KBM-7 (cell line): Measurements from ENCODE around the gene GBP3.
A peak's percentile ranks its signal among the peaks of the same experiment; 100 is the strongest.
"Not testable (repeated sequence)": the region's sequence is repeated elsewhere in the genome, so short reads cannot be mapped to it uniquely, and the experiment has no call there.

Experiments
- DNase-seq: peaks from one replicate; pipeline ENCODE4 v3.0.0-alpha.2; 2015
- in situ Hi-C: fragments of 300-500 bp; cut with MboI; formaldehyde crosslinking; loops from 2 replicates; pipeline ENCODE4 v1.14.3; 2020; ENCODE audit warnings: low sequenced_read_pairs, low pct_unique_long_range_greater_than_20kb, mixed read lengths

Gene GBP3, protein sequence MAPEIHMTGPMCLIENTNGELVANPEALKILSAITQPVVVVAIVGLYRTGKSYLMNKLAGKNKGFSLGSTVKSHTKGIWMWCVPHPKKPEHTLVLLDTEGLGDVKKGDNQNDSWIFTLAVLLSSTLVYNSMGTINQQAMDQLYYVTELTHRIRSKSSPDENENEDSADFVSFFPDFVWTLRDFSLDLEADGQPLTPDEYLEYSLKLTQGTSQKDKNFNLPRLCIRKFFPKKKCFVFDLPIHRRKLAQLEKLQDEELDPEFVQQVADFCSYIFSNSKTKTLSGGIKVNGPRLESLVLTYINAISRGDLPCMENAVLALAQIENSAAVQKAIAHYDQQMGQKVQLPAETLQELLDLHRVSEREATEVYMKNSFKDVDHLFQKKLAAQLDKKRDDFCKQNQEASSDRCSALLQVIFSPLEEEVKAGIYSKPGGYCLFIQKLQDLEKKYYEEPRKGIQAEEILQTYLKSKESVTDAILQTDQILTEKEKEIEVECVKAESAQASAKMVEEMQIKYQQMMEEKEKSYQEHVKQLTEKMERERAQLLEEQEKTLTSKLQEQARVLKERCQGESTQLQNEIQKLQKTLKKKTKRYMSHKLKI

DNA sequence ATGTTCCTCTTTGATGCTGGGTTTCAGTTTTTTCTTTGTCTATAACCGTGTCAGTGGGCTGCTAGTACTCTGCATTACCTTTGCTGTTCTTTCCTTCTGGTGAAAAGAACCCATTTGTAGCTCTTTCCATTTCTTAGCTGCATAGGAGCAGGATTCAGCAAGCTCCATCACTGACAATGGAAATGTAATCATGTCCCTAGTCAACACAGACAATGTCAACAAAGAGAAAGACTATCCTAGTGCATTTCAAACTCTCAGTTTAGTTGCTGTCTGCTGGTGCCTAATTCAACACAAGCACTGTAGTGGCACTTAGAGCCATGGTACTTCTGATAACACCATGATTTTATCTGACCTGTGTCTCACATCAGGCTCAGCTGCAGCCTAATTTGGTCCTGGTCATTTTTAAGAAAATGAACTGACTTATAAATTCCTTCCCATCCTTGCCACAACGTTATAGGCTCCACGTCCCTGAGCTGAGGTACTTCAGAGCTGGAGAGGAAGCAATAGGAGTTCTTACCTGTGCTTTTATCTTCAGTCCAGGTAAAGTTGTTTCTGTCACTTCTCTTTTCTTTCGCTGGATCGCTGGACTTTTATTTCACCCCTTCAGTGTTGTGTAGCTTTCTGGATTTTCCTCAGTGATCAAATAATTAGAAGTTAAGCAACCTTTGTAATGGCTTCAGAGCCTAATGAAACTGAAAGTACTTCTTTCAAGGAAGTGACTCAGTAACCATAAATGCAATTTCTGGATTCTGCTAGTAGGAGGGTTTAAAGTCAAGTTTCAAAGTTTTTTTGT lies at the start of gene GBP3:
GBP3 (minus strand) TSS at position 700 of the 793 bp plus-strand sequence. CDS start 2,145 bp downstream, outside the sequence.
- peak; percentile 42 for DNase-seq
- in situ Hi-C loops: loop anchor here (25.0 kb wide), 2 partner anchors 340 to 590 kb away; partner anchors contain the start of gene GBP6

DNA sequence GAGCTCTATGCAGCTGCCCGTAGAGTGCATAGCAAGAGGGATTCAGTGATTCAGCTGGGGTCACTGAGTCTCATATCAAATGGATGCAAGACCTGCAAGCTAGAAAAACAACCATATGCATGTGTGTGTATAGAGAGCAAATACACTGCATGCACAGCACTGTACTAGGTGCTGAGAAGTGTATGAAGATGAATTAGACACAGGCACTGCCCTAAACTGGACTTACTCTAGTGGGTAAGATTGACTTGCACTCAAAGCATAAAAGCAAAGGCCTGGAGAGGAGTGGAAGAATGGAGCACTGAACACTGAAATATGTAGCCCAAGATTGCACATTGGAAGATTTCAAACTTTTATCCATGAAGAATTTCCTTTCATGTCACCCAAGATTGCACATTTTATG lies 47.8 kb upstream of the GBP3 start:
- no peak for DNase-seq
- in situ Hi-C loops: no loop called here

DNA sequence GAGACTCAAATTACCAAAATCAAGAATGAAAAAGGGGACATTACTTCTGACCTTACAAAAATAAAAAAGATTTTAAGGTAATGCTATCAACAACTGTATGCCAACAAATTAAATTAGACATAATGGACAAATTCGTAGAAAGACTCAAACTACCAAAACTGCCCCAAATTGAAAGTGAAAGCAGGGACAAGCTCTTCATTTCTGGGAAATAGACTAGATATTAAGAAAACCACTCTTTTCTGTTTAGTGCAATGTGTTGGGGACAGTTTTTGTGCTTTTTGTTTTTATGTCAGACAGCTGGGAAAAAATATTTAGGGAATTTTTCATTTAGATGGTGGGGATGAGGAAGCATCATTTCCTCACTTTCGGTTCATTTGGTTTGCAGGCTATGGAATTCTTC lies 47.3 kb upstream of the GBP3 start:
- in situ Hi-C loops: no loop called here
- no peak for DNase-seq

DNA sequence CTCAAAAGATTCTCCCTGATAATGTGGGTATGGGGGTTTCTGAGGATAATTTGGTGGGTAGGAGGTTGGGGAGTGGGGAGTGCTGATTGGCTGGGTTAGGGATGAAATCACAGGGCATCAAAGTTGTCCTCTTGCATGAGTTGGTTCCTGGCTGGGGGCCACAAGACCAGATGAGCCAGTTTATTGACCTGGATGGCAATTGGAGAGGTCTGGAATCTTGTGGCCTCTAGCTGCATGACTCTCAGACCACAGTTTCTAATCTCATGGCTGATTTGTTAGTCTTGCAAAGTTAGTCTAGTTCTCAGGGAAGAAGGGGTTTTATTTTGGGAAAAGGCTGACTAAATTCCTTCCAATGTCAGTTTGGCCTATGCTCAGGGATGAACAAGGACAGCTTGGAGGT lies 45.6 kb upstream of the GBP3 start:
- no peak for DNase-seq
- in situ Hi-C loops: no loop called here

DNA sequence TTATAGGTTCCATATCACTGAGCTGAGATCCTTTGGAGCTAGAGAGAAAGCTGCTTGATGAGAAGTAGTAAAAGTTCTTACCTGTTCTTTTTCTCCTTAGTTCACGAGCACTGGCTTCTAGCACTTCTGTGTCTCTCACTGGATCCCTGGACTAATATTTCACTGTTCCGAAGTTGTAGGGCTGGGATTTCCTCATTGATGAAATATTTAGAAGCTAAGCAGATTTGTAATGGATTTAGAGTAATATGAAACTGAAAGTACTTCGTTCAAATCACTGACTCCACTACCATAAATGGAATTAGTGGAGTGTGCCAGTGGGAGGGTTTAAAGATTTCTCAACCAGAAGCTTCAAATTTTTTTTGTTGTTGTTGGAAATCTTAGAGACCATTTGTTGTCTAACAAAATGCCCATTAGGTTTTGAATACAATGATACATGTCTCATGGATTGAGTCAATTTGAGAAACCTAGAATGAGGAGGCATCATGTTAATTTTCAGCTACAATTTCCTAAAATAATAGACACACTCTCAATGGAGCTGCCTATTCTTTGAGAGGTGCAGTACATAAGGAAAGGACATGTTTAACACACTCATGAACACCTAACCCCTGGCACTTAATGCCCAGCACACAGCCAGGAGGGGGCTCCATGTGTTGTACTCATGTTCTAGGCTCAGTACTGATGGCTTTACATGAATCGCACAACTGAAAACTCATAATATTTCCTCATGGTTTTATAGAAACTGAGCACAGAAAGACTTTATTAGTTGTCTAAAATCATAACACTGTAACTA lies 42.6 kb upstream of the GBP3 start, which contains the start of gene GBP1:
GBP1 (minus strand) TSS at position 130 of the 790 bp plus-strand sequence. CDS start 1,974 bp downstream, outside the sequence.
- no peak for DNase-seq
- in situ Hi-C loops: no loop called here

DNA sequence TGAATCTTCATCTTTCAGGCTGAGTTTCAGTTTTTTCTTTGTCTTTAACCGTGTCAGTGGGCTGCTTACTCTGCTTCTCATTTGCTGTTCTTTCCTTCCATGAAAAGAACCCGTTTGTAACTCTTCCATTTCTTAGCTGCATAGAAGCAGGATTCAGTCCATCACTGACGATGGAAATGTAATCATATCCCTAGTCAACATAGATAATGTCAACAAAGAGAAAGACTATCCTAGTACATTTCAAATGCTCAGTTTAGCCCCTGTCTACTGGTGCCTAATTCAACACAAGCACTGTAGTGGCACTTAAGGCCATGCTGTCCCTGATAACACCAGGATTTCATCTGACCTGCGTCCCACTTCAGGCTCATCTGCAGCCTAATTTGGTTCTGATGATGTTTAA lies 42.0 kb upstream of the GBP3 start:
- no peak for DNase-seq
- in situ Hi-C loops: no loop called here

DNA sequence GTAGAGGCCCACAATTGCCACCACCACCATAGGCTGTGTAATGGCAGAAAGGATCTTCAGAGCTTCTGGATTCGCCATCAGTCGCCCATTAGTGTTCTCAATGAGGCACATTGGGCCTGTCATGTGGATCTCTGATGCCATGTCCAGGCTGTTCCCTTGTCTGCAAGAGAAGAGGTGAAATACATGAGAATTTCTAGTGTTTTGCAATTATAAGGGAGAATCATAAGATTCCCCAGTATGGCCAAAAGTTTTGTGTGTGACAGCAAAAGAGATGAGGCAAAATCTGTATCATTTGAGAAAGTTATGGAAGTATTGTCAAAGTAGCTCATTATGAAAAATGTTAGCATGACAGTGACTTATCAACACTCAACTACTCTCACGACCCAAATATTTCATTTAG lies 40.4 kb upstream of the GBP3 start:
- DNase-seq: no peak
- in situ Hi-C loops: no loop called here

DNA sequence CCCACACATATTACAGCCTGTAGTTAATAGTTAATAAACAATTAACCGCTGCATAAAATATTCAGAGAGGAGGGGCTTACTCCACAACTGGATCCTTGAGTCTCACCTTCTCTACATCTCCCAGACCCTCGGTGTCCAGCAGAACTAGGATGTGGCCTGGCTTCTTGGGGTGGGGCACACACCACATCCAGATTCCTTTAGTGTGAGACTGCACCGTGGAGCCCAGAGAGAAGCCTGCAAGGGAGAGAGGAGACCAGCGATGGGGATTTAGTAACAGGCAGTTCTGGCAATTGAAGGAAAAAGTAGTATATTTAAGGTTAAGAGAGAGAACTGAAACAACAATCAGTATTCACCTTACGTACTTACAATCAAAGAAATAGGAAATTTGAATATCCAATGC lies 37.4 kb upstream of the GBP3 start:
- in situ Hi-C loops: no loop called here
- no peak for DNase-seq

DNA sequence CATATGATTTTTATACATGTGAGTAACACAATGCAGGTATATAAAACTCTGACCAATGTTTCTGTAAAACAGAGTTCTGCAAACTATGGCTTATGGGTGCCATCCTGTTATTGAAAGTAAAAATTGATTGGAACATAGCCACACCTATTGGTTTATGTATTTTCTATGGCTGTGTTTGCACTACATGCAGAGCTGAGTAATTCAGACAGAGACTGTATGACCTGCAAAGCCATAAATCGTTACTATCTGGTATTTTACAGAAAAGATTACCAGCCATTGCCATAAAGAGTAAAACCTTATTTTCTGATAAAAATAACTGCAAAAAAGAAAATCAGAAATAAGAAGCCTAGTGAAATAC lies 29.3 kb upstream of the GBP3 start:
- DNase-seq: no peak
- in situ Hi-C loops: no loop called here

DNA sequence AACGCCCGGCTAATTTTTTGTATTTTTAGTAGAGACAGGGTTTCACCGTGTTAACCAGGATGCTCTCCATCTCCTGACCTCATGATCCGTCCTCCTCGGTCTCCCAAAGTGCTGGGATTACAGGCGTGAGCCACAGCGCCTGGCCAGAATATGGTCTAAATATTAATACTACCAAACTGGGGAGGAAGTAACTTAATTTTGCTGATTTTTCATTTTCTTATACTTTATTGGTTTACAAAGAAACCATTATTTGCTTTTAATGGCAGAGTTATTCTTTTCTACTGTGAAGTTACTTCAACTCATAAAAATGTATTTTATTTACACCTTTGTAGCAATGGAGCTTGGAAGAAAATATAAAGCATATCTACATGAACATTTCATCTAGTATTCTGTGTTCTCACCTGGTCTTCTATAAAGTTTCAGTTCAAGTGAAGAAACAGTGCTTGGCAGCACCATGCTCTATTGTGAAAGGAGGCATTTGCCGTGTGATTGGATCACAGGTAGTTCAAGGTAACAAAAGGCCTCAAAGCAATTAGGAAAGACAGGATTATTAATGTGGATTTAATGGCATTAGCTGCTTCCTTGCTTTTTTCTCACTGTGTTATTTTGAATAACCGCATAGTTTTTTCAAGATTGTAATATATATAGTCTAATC lies 28.8 kb upstream of the GBP3 start:
- no peak for DNase-seq
- in situ Hi-C loops: no loop called here

DNA sequence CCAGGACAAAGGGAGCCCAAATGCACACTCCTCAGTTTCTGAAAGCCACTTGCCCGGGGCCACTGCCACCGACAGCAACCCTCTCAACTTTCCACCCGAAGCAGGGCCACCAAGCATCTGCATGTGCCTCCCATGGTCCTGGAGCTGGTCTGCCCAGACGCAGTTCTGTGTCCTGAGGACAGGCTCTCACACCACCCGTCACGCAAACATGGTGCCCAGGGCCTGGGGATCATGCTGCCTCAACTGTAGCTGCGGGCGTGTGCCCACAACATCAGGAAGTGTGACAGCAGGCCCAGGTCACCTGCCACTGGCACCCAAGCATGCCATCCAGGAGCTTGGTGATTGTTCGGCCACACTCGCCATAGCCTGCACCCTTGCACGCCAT lies 28.0 kb upstream of the GBP3 start:
- DNase-seq: no peak
- in situ Hi-C loops: no loop called here

DNA sequence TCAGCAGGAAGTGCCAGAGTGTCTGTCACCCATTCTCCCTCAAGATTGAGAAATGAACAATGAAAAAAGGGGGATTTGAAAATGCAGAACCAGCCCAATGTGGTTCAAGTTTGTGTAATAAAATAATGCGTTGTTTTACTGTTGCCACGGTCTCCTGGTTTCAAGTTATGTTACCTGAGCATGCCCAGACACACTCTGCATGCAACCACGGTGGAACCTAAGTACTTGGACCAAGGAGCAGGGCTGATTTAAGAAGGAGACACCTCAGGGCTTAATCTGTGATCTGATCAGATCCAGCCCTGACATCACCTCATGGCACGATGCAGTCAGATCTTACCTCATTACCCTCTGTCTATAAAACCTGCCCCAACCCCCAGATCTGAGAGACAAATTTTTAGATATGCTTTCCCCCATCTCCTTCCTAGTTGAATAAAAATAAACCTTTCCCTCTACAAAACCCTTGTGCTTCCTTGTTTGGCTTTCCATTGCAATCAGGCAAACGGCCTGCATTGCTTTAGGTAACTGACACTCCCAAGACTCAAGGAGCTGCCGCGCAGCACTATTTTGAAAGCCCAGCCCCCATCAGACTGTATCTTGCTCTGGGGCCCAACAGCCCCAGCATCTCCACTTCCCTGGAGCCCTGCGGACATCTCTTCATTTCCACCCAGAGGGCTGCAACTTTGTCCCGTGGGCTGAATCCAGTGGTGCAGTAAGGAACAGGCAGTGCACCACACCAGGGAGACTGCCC lies 27.4 kb upstream of the GBP3 start:
- DNase-seq, in situ Hi-C loops: not testable (repeated sequence)

DNA sequence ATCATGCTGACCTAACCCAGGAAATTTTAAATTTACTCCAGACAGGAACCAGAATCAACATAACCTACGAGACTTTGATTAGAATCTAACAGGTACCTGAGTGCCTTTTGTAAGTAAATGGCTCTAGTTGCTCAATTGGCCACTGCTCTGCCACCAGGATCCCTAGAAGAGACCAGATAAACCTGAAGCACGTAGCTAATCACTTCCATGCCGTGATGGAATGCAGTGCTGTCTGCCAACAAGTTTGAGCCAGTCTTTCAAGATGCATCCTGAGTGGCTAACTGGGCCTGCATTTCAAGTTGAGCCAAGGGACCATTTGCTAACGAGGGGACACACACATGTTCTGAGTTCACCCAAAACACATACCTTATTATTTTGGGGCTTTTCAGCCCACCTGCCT lies 26.5 kb upstream of the GBP3 start:
- in situ Hi-C loops, DNase-seq: not testable (repeated sequence)

DNA sequence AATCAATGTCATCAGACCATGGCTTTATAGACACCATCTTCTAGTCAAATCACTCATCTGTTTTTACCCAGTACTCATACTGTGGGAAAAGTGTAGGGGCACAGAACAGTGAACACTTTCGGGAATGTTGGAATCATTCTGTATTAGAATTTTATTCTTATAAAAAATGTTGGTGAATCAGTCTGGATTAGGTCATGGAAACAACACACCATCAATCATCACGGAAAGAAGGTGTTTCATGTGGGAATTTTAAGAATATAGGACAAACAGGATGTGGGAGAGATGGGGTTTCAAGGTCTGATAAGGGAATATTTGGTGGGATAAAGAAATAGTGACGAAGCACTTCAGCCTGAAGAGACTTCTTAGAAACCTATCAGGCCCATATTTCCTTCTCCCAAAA lies 25.1 kb upstream of the GBP3 start:
- in situ Hi-C loops: no loop called here
- no peak for DNase-seq

DNA sequence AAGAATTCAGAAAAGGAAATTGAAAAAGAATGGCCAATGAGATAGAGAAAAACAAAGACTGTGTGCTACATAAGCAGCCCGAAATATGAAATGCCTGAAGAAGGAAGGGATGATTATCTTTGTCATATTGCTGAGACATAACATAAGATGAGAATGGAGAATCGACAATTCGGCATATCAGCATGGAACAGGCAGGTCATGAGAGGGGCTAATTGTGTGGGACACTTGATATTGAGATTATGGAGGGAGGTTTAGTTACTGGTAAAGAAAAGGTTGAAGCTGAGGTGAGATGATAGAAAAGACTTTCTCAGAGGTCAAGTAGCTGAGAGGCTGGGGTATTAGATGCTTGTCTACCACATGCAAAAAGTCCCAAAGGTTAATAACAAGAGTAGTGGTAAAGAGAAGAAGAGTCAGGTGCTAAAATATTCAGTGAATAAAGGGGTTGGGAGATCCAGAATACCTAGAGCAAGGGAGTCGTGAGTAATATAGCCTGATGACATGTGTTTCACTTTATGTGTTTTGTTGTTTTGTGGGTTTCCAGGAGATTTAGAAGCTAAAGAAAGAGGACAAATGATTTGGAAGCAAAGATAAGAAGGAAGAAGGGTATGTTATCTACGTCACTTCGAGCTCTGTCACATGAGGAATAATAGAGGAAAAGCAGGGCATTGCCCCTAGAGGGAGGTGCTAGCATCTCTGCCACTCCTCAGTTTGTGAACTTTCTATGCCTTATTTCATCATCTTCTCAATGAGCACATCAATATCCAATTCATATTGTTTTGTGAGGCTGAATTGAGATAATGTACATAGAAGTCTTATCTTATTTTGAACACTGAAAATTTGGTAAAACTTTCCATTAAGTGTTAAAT lies 23.9 kb upstream of the GBP3 start:
- in situ Hi-C loops: not testable (repeated sequence)
- peak; percentile 6 for DNase-seq

DNA sequence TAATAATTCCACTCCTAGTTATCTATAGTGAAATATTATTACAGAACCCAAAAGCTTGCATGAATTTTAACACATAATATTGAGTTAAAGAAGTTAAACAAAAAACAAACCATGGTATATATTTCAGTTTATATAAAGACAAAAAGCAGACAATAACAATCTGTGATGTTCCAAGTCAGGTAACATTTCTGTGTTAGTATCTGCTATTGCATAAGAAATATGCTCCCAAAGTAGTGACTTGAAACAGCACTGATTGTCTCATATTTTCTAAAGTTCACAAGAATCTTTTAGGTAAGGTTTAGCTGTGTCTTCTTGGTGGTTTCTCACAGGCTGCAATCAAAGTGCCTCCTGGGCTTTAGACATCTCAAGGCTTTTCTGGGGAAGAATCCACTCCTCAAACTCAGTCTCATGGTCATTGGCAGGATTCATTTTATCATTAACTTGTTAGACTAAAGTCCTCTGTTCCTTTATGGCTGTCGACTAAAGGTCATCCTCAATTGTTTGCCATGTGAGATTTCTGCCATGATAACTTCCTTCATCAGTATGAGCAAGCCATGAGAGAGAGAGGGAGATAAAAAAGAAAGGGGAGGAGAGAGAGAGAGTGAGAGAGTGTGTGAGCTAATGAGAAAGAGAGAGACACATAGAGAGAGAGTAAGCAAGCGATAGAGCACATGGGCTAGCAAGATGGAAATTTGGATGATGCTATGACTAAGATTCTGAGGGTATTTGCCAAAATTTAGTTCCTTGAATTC lies 22.5 kb upstream of the GBP3 start:
- in situ Hi-C loops: no loop called here
- no peak for DNase-seq

DNA sequence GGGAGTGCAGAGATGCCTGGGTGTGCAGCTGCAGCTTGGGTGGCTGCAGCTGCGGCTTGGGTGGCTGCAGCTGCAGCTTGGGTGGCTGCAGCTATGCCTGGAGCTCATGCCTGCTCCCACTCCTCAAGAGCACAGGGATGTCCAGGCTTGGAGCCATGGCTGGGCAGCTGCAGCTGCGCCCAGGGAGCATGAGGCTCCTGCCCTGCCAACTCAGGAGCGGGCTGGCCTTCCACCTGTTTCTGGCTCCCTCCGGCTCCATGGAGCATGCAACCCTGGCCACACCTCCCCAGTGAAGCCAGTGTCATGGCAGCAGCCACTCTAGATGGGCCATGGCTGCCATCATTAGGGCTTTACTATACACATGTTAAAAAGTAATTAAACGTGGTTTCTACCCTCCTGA lies 21.3 kb upstream of the GBP3 start:
- no peak for DNase-seq
- in situ Hi-C loops: no loop called here
